ENCODE results near the gene PLOD1.
"Not testable (repeated sequence)": the region's sequence is repeated elsewhere in the genome, so short reads cannot be mapped to it uniquely, and the experiment has no call there.

The PLOD1 gene

DNA sequence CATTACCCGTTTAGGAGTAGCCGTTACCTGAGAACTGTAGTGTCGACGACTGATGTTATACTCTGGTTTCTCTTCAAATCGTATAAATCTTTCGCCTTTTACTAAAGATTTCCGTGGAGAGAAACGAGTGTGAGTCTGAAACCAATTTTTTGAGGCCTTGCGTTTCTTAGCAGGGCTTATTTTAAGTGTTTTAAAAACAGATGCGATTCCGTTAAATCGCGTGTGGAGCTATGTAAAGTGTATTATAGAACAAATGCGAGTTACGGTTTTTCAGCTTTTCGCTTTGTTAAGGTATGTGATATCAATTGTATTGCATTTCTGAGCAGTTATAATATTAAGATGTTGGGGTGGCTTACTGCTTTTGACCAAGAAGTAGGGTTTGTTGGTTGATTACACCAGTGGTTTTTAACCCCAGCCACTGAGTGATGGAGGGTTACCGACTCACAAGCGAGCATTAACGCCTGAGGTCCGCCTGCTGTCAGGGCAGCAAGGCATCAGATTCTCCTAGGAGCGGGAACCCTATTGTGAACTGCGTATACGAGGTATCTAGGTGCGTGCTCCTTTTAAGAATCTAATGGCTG lies 26.3 kb upstream of the PLOD1 start:
- TF ChIP-seq ARNTL (CRISPR knock-in tag; IDR thresholded peaks at IDR 0.05; ENCODE audit: borderline replicate concordance, low read depth): peak; percentile 96
- TF ChIP-seq TCF4 (CRISPR knock-in tag; IDR thresholded peaks at IDR 0.05; ENCODE audit: borderline replicate concordance): peak; percentile 88
- peak; percentile 100 for TF ChIP-seq TOX (CRISPR knock-in tag; IDR thresholded peaks at IDR 0.05; ENCODE audit: borderline replicate concordance)
- peak; percentile 88 for TF ChIP-seq ZFP30 (CRISPR knock-in tag; IDR thresholded peaks at IDR 0.05)
- no peak for TF ChIP-seq BACH2 (CRISPR knock-in tag; IDR thresholded peaks at IDR 0.05; ENCODE audit: borderline replicate concordance)
- TF ChIP-seq SNAI2 (CRISPR knock-in tag; IDR thresholded peaks at IDR 0.05): peak; percentile 95
- TF ChIP-seq CSDC2 (CRISPR knock-in tag; IDR thresholded peaks at IDR 0.05): peak; percentile 96
- peak; percentile 95; the same call in 1 of the 2 replicates for TF ChIP-seq ZNF565 (CRISPR knock-in tag; conservative IDR thresholded peaks at IDR 0.05; ENCODE audit: low read depth)
- TF ChIP-seq GLIS3 (CRISPR knock-in tag; IDR thresholded peaks at IDR 0.05): peak; percentile 100
- peak; percentile 98 for TF ChIP-seq POU6F1 (CRISPR knock-in tag; IDR thresholded peaks at IDR 0.05; ENCODE audit: borderline replicate concordance, low read depth)
- peak; percentile 95 for TF ChIP-seq PPARA (CRISPR knock-in tag; IDR thresholded peaks at IDR 0.05; ENCODE audit: borderline replicate concordance)
- peak; percentile 85 for TF ChIP-seq ZFP3 (CRISPR knock-in tag; IDR thresholded peaks at IDR 0.05)
- TF ChIP-seq, protein P1, sequence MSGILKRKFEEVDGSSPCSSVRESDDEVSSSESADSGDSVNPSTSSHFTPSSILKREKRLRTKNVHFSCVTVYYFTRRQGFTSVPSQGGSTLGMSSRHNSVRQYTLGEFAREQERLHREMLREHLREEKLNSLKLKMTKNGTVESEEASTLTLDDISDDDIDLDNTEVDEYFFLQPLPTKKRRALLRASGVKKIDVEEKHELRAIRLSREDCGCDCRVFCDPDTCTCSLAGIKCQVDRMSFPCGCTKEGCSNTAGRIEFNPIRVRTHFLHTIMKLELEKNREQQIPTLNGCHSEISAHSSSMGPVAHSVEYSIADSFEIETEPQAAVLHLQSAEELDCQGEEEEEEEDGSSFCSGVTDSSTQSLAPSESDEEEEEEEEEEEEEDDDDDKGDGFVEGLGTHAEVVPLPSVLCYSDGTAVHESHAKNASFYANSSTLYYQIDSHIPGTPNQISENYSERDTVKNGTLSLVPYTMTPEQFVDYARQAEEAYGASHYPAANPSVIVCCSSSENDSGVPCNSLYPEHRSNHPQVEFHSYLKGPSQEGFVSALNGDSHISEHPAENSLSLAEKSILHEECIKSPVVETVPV (CRISPR knock-in tag; IDR thresholded peaks at IDR 0.05): peak; percentile 100
- TF ChIP-seq ISL1 (CRISPR knock-in tag; IDR thresholded peaks at IDR 0.05): 0 out of 2 replicates have a peak, but pooled peaks have one; percentile 51
- TF ChIP-seq RARB (CRISPR knock-in tag; IDR thresholded peaks at IDR 0.05): peak; percentile 99
- peak; percentile 84 for TF ChIP-seq ZNF70 (CRISPR knock-in tag; IDR thresholded peaks at IDR 0.05)
- TF ChIP-seq TSHZ2 (CRISPR knock-in tag; IDR thresholded peaks at IDR 0.05): peak; percentile 85
- peak; percentile 100 for TF ChIP-seq ESRRG (CRISPR knock-in tag; IDR thresholded peaks at IDR 0.05)
- TF ChIP-seq, protein P2, sequence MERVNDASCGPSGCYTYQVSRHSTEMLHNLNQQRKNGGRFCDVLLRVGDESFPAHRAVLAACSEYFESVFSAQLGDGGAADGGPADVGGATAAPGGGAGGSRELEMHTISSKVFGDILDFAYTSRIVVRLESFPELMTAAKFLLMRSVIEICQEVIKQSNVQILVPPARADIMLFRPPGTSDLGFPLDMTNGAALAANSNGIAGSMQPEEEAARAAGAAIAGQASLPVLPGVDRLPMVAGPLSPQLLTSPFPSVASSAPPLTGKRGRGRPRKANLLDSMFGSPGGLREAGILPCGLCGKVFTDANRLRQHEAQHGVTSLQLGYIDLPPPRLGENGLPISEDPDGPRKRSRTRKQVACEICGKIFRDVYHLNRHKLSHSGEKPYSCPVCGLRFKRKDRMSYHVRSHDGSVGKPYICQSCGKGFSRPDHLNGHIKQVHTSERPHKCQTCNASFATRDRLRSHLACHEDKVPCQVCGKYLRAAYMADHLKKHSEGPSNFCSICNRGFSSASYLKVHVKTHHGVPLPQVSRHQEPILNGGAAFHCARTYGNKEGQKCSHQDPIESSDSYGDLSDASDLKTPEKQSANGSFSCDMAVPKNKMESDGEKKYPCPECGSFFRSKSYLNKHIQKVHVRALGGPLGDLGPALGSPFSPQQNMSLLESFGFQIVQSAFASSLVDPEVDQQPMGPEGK (CRISPR knock-in tag; IDR thresholded peaks at IDR 0.05; ENCODE audit: borderline replicate concordance): peak; percentile 100
- no peak for TF ChIP-seq OSR1 (CRISPR knock-in tag; IDR thresholded peaks at IDR 0.05)
- TF ChIP-seq, protein P3, sequence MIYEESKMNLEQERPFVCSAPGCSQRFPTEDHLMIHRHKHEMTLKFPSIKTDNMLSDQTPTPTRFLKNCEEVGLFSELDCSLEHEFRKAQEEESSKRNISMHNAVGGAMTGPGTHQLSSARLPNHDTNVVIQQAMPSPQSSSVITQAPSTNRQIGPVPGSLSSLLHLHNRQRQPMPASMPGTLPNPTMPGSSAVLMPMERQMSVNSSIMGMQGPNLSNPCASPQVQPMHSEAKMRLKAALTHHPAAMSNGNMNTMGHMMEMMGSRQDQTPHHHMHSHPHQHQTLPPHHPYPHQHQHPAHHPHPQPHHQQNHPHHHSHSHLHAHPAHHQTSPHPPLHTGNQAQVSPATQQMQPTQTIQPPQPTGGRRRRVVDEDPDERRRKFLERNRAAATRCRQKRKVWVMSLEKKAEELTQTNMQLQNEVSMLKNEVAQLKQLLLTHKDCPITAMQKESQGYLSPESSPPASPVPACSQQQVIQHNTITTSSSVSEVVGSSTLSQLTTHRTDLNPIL (CRISPR knock-in tag; IDR thresholded peaks at IDR 0.05; ENCODE audit: low read depth): peak; percentile 100
- TF ChIP-seq ZC3H10 (CRISPR knock-in tag; IDR thresholded peaks at IDR 0.05): peak; percentile 100
- TF ChIP-seq ZNF8 (CRISPR knock-in tag; IDR thresholded peaks at IDR 0.05): peak; percentile 86

DNA sequence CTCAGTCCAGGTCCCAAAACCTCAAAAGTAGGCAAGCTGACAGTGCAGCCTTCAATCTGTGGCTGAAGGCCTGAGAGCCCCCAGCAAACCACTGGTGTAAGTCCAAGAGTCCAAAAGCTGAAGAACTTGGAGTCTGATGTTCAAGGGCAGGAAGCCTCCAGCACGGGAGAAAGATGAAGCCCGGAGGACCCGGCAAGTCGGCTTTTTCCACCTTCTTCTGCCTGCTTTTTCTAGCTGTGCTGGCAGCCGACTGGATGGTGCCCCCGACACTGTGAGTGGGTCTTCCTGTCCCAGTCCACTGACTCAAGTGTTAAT lies 23.6 kb upstream of the PLOD1 start:
- not testable (repeated sequence) for ATAC-seq

More for the DNA sequence above, 26.3 kb upstream of the PLOD1 start:
- peak; percentile 81 for ATAC-seq

- no peak for ATAC-seq
- TF ChIP-seq TSHZ2 (CRISPR knock-in tag; IDR thresholded peaks at IDR 0.05): no peak
- TF ChIP-seq PPARA (CRISPR knock-in tag; IDR thresholded peaks at IDR 0.05; ENCODE audit: borderline replicate concordance): no peak
- no peak for TF ChIP-seq OSR1 (CRISPR knock-in tag; IDR thresholded peaks at IDR 0.05)
- TF ChIP-seq, protein P1 (CRISPR knock-in tag; IDR thresholded peaks at IDR 0.05): no peak
- TF ChIP-seq ZFP30 (CRISPR knock-in tag; IDR thresholded peaks at IDR 0.05): no peak
- no peak for TF ChIP-seq SNAI2 (CRISPR knock-in tag; IDR thresholded peaks at IDR 0.05)
Observed at GRCh38 chr1:11912000-11912399, 22.5 kb upstream of the PLOD1 start.

All from SK-N-SH treated with all-trans-retinoic acid at 6 μM for 48 hours (cell line).